PC-3 (cell line): ENCODE data around the gene AARS2. TPM values are rescaled to one million over a fixed set of nuclear protein-coding genes. Genes with fewer than 3 reads are reported as not detected.

Experiments
- ATAC-seq: fragments of 200-7000 bp; cut with Tn5 transposase; 2 replicates; pipeline ENCODE4 v1.9.1; 2020; ENCODE audit warnings: mild to moderate bottlenecking, moderate library complexity
- BruUV-seq: library from RNA; stranded (reverse); fragments of 400-500 nt; replicated peaks from 2 replicates; lab custom pipeline; 2021; lab: Mats Ljungman, UMichigan
- CTCF ChIA-PET: fragments of 300-600 bp; sonication (Branson Sonifier 250); formaldehyde crosslinking; loops from one replicate; lab custom pipeline; 2022; ENCODE audit warnings: antibody characterized with exemption; lab: Charles Lee
- POLR2A ChIA-PET: fragments of 300-600 bp; sonication (Branson Sonifier 250); formaldehyde crosslinking; loops from one replicate; lab custom pipeline; 2022; ENCODE audit warnings: antibody characterized with exemption; ENCODE audit not compliant: unreplicated experiment; lab: Charles Lee
- DNase-seq: peaks from one replicate; pipeline ENCODE4 v3.0.0-alpha.2; 2015
- H2AFZ ChIP-seq: fragments of 300-600 bp; sonication (generic); 2 replicates; pipeline ENCODE4 v1.6.0; 2016; ENCODE audit warnings: antibody characterized with exemption, low read length
- H3F3A ChIP-seq: fragments of 300-600 bp; sonication (generic); one replicate; pipeline ENCODE4 v1.6.0; 2017; ENCODE audit warnings: antibody characterized with exemption, low read length, control low read depth, mild to moderate bottlenecking; ENCODE audit not compliant: unreplicated experiment
- H3K27ac ChIP-seq: fragments of 300-600 bp; sonication (generic); 2 replicates; pipeline ENCODE4 v1.5.1; 2016; ENCODE audit warnings: mild to moderate bottlenecking, low read length
- H3K27me3 ChIP-seq: fragments of 300-600 bp; sonication (generic); 2 replicates; pipeline ENCODE4 v1.6.1; 2016; ENCODE audit warnings: low read length, mixed read lengths
- H3K36me3 ChIP-seq: fragments of 300-600 bp; sonication (generic); 2 replicates; pipeline ENCODE4 v1.6.1; 2016; ENCODE audit warnings: low read depth, mixed run types, low read length, mixed read lengths
- H3K4me1 ChIP-seq: fragments of 300-600 bp; sonication (generic); 2 replicates; pipeline ENCODE4 v1.5.1; 2016; ENCODE audit warnings: low read length; ENCODE audit not compliant: insufficient read depth
- H3K4me2 ChIP-seq: fragments of 300-600 bp; sonication (generic); 2 replicates; pipeline ENCODE4 v1.6.0; 2016; ENCODE audit warnings: low read length
- H3K4me3 ChIP-seq: fragments of 300-600 bp; sonication (generic); 2 replicates; pipeline ENCODE4 v1.5.1; 2016; ENCODE audit warnings: mild to moderate bottlenecking, low read length, mixed read lengths
- H3K79me2 ChIP-seq: fragments of 300-600 bp; sonication (generic); 2 replicates; pipeline ENCODE4 v1.6.1; 2017; ENCODE audit warnings: low read length, mixed read lengths
- H3K9ac ChIP-seq: fragments of 300-600 bp; sonication (generic); 2 replicates; pipeline ENCODE4 v1.6.0; 2016; ENCODE audit warnings: mild to moderate bottlenecking, low read length
- H3K9me2 ChIP-seq: fragments of 300-600 bp; sonication (generic); replicated peaks from 2 replicates; pipeline ENCODE4 v1.6.1; 2016; ENCODE audit warnings: mixed run types, low read length, mixed read lengths
- H3K9me3 ChIP-seq: fragments of 300-600 bp; sonication (generic); 2 replicates; pipeline ENCODE4 v1.6.1; 2016; ENCODE audit warnings: low read length, mixed read lengths
- H4K20me1 ChIP-seq: fragments of 300-600 bp; sonication (generic); 2 replicates; pipeline ENCODE4 v1.6.1; 2016; ENCODE audit warnings: low read length, mixed read lengths
- EZH2 ChIP-seq: fragments of 300-600 bp; sonication (generic); IDR thresholded peaks from one replicate; pipeline ENCODE4 v1.6.1; 2017; ENCODE audit warnings: antibody characterized with exemption, mild to moderate bottlenecking, low read length; ENCODE audit not compliant: unreplicated experiment
- EZH2phosphoT487 ChIP-seq: fragments of 300-600 bp; sonication (generic); IDR thresholded peaks from 2 replicates; pipeline ENCODE4 v1.6.1; 2018; ENCODE audit warnings: mild to moderate bottlenecking, antibody characterized with exemption, low read length, borderline replicate concordance
- intact Hi-C: fragments of 100-400 bp; cut with micrococcal nuclease; formaldehyde crosslinking; loops from 2 replicates; pipeline ENCODE4 v1.9.0; 2023
- total RNA-seq: library from RNA; depleted of rRNA; stranded (reverse); fragments of >200 nt; gene quantifications from 2 replicates; pipeline ENCODE4 v1.2.3, GENCODE V29; 2014
- TF ChIP-seq, protein P1 (sequence below): fragments of 300-600 bp; sonication (generic); conservative IDR thresholded peaks from 2 replicates; pipeline ENCODE4 v1.5.1; 2017; ENCODE audit warnings: antibody characterized with exemption, low read depth, mild to moderate bottlenecking, low read length

Gene AARS2
- total RNA-seq, 1 experiment from 2014 or later: 26.2 TPM

DNA sequence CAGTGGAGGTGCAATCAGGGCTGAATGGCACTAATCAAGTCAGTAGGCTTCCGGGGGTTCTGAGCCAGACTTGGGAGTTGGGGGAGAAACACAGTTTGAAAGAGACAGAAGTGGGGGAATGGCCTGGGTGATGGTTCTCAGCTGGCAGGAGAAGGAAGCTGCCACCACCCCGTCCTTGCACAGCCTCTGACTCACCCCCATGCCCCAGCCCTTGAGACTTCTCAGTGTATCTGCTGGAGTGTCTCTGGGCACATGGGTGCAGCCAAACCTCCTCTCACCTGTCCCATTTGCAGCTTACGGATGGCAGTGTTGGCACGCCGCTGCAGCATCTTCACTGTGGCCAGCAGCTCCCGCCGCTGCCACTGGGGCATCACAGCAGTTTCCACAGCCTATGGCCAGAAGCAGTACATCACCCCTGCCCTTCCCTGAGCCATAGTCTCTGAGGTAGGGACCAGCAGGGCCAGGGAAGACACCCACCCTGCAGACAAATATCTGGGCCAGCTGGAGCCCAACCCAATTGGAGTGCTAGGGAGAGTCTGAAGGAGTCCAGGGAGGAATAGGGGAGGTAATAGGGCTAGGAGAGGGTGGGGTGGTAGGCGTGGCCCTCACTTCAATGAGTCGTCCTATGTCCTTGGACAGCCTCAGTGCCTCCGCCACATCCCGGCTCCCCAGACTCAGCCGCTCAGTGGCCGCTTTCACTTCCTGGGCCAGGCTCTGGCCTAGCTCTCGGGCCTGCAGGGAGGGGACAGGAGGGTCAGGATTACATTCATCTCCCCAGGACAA lies 11.2 kb downstream of the AARS2 start:
- H3F3A ChIP-seq: no peaks in the 10 kb centered on the region
- no peak overlapping the region for H3K9ac ChIP-seq
- no peak overlapping the region for H3K4me3 ChIP-seq
- H4K20me1 ChIP-seq: no peaks in the 10 kb centered on the region
- H3K27me3 ChIP-seq: peaks cover 17% of the 10 kb centered on the region
- H3K36me3 ChIP-seq: peaks cover 35% of the 10 kb centered on the region
- no peak overlapping the region for H3K27ac ChIP-seq
- ATAC-seq (no peak), DNase-seq (no peak)
- CTCF ChIA-PET: no interaction called here
- H3K9me2 ChIP-seq: no peaks in the 10 kb centered on the region
- TF ChIP-seq EZH2phosphoT487 (no peak), EZH2 (no peak)
- TF ChIP-seq, protein P1, sequence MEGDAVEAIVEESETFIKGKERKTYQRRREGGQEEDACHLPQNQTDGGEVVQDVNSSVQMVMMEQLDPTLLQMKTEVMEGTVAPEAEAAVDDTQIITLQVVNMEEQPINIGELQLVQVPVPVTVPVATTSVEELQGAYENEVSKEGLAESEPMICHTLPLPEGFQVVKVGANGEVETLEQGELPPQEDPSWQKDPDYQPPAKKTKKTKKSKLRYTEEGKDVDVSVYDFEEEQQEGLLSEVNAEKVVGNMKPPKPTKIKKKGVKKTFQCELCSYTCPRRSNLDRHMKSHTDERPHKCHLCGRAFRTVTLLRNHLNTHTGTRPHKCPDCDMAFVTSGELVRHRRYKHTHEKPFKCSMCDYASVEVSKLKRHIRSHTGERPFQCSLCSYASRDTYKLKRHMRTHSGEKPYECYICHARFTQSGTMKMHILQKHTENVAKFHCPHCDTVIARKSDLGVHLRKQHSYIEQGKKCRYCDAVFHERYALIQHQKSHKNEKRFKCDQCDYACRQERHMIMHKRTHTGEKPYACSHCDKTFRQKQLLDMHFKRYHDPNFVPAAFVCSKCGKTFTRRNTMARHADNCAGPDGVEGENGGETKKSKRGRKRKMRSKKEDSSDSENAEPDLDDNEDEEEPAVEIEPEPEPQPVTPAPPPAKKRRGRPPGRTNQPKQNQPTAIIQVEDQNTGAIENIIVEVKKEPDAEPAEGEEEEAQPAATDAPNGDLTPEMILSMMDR: no peak
- H2AFZ ChIP-seq: no peak overlapping the region
- no peaks in the 10 kb centered on the region for H3K79me2 ChIP-seq
- no TSS peak for BruUV-seq
- intact Hi-C loops: loop anchor here (5.0 kb wide), 1 partner anchor 35 kb away; the partner anchor contains the start of gene NFKBIE
- no peaks in the 10 kb centered on the region for H3K9me3 ChIP-seq
- H3K4me2 ChIP-seq: no peak overlapping the region
- no peaks in the 10 kb centered on the region for H3K4me1 ChIP-seq
- POLR2A ChIA-PET: no interaction called here

DNA sequence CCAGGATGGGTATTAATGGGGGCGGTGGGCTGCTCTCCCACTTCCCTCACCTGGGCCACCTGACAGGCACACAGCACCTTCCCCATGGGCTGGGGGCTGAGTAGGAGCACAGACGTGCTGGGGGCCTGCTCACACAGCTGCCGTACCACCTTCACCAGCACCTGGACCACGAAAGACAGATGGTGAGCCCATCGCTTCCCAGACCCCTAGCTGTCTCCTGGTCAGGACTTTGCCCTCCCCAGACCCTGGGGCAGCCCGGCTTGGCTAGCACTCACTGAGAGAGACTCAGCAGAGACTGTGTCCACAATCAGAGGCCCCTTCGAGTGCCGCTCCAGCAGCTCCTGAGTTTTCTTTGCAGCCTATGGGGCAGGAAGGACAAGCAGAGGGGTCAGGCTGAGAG lies 12.0 kb downstream of the AARS2 start:
- no peaks in the 10 kb centered on the region for H3F3A ChIP-seq
- no peak overlapping the region for H3K27ac ChIP-seq
- no peaks in the 10 kb centered on the region for H3K4me1 ChIP-seq
- no peaks in the 10 kb centered on the region for H3K9me2 ChIP-seq
- ChIA-PET CTCF (no interaction called here), POLR2A (no interaction called here)
- no peaks in the 10 kb centered on the region for H3K79me2 ChIP-seq
- no peaks in the 10 kb centered on the region for H4K20me1 ChIP-seq
- no peak overlapping the region for H3K9ac ChIP-seq
- ATAC-seq (no peak), DNase-seq (no peak)
- peaks cover 35% of the 10 kb centered on the region for H3K36me3 ChIP-seq
- TF ChIP-seq, protein P1: no peak
- no peak for TF ChIP-seq EZH2phosphoT487
- TF ChIP-seq EZH2: no peak
- no TSS peak for BruUV-seq
- intact Hi-C loops: loop anchor here (5.0 kb wide), 1 partner anchor 34 kb away; the partner anchor contains the start of gene NFKBIE
- H3K4me3 ChIP-seq: no peak overlapping the region
- no peak overlapping the region for H3K4me2 ChIP-seq
- peaks cover 25% of the 10 kb centered on the region for H3K27me3 ChIP-seq
- H2AFZ ChIP-seq: no peak overlapping the region
- H3K9me3 ChIP-seq: no peaks in the 10 kb centered on the region

DNA sequence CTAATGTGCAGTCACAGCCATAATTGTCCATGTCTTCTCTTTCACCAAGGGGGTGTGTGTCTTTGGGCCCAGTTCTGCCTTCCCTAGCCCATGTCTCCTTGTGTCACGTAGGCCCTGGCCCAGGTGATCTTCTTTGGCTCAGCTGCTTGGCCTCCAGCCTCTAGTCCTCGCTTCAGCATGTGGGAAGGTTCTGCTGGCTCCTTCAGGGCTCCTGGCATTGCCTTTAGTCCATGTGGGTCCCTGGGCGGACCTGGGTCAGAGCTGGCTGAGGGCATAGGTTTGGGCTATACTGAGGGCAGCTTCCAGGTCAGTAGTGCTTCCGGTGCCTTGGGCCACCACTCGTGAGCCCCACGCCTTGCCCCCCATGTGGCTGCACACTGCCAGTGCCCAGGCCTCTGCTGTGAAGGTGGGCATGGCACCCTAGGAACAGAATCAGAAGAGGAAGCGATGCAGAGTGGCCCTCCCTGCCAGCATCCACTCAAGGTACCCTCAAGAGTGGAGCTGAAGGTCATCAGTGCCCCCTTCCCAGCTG lies 12.8 kb downstream of the AARS2 start:
- Histone ChIP-seq H3K36me3 (peaks cover 30% of the 10 kb centered on the region), H3F3A (no peaks in the 10 kb centered on the region), H2AFZ (no peak overlapping the region), H3K9me3 (no peaks in the 10 kb centered on the region), H3K9ac (no peak overlapping the region), H3K4me1 (no peaks in the 10 kb centered on the region), H3K4me3 (no peak overlapping the region), H3K27me3 (peaks cover 28% of the 10 kb centered on the region), H3K9me2 (no peaks in the 10 kb centered on the region), H3K4me2 (no peak overlapping the region), H4K20me1 (no peaks in the 10 kb centered on the region), H3K27ac (no peak overlapping the region), H3K79me2 (no peaks in the 10 kb centered on the region)
- DNase-seq: no peak
- no TSS peak for BruUV-seq
- CTCF ChIA-PET: no interaction called here
- no peak for ATAC-seq
- intact Hi-C loops: loop anchor here (5.0 kb wide), 1 partner anchor 33 kb away; the partner anchor contains the start of gene NFKBIE
- TF ChIP-seq, protein P1: no peak
- no peak for TF ChIP-seq EZH2
- TF ChIP-seq EZH2phosphoT487: no peak
- POLR2A ChIA-PET: interaction anchor here (0.6 kb wide), 1 partner anchor 10 kb away, joined by 3 read pairs; no protein-coding TSS in a partner anchor
